LNCAP (cell line): ENCODE data around the gene SETBP1.

Experiments
- CTCF ChIP-seq: fragments of 450-650 bp; IDR thresholded peaks from 2 replicates; pipeline ENCODE4 v1.5.1; 2017; ENCODE audit warnings: mild to moderate bottlenecking

Gene SETBP1

GRCh38 chr18:44942073-44942472 is 261.4 kb downstream of the SETBP1 start:
- no peak for TF ChIP-seq CTCF

GRCh38 chr18:44943311-44943881 is 262.7 kb downstream of the SETBP1 start:
- TF ChIP-seq CTCF = no peak

GRCh38 chr18:44944461-44944860 is 263.8 kb downstream of the SETBP1 start:
- TF ChIP-seq CTCF = no peak

GRCh38 chr18:44945888-44946401 is 265.3 kb downstream of the SETBP1 start:
- TF ChIP-seq CTCF = no peak

- no peak for TF ChIP-seq CTCF
Observed at GRCh38 chr18:44946529-44947113, 265.9 kb downstream of the SETBP1 start.

GRCh38 chr18:44949967-44950366 is 269.3 kb downstream of the SETBP1 start:
- TF ChIP-seq CTCF = no peak

- TF ChIP-seq CTCF = no peak
Observed at GRCh38 chr18:44950685-44951195, 270.1 kb downstream of the SETBP1 start.
